ENCODE measurements around the gene ARHGAP4. TPM values are rescaled to one million over a fixed set of nuclear protein-coding genes. Genes with fewer than 3 reads are reported as not detected.
A peak's percentile ranks its signal among the peaks of the same experiment; 100 is the strongest.

ARHGAP4 gene
- total RNA-seq, 4 donors from 2014 or later: 10.9 to 26.0 (median 18.1) TPM

- no peaks in the 10 kb centered on the region for H3K9me3 ChIP-seq
- no peak overlapping the region for H3K4me3 ChIP-seq
- no peaks in the 10 kb centered on the region for H3K27me3 ChIP-seq
- H3K4me1 ChIP-seq: peaks cover 0 to 50% (median 0%) of the 10 kb centered on the region in 3 donors
- peaks cover 0 to 91% of the 10 kb centered on the region in 2 donors for H3K36me3 ChIP-seq
- no CpG with 5 or more reads among the region's 12 CpGs for WGBS, 2 donors (ENCODE audit: low coverage in 1 of 2)
- ATAC-seq: no peak
- peak overlapping the region in 3 of 4 donors; percentile 48 to 89 (median 86) for H3K27ac ChIP-seq
- TF ChIP-seq EP300 (IDR thresholded peaks at IDR 0.05) (no peak), POLR2AphosphoS5 (IDR thresholded peaks at IDR 0.05) (no peak), CTCF (IDR thresholded peaks at IDR 0.05) (no peak), POLR2A (IDR thresholded peaks at IDR 0.05) (no peak)
Observed at GRCh38 chrX:153955228-153955732, 29.2 kb upstream of the ARHGAP4 start.

DNA sequence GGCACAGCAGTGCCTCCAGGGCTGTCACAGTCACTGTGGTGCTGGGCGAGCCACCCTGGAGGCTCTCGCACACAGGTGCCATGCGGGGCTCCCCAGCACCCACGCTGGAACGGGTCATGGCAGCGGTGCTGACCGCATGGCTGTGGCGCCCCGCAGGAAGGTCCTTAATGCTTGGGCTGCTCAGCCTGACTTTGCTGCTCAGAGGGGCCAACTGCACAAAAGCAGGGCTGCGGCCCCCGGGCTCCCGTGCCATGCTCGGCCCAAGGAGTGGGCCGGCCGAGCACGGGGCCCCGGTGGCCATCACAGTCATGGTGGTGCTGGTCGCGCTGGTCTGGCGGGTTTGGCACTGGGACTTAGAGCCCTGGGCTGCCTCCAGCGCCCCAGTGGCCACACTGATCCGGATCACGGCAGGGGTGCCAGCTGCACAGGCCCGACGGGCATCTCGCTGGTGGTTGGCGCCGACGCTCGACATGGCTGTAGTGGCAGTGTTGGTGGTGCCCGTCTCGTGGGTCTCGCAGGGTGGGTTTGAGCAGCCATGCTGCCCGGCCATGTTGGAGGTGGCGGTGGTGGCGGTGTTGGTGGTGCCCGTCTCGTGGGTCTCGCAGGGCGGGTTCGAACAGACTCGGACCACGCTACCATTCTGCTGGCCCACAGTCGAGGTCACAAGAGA lies 28.6 kb upstream of the ARHGAP4 start:
- H3K36me3 ChIP-seq: peaks cover 0 to 91% of the 10 kb centered on the region in 2 donors
- H3K4me1 ChIP-seq: peaks cover 0 to 56% (median 0%) of the 10 kb centered on the region in 3 donors
- no peaks in the 10 kb centered on the region for H3K27me3 ChIP-seq
- H3K4me3 ChIP-seq: peak overlapping the region in 1 of 2 donors; percentile 44
- H3K27ac ChIP-seq: peak overlapping the region; percentile 83 to 90 (median 88)
- WGBS, 2 donors (ENCODE audit: low coverage in 1 of 2): no CpG with 5 or more reads among the region's 44 CpGs
- no peaks in the 10 kb centered on the region for H3K9me3 ChIP-seq
- ATAC-seq: no peak
- TF ChIP-seq CTCF (IDR thresholded peaks at IDR 0.05) (no peak), POLR2AphosphoS5 (IDR thresholded peaks at IDR 0.05) (no peak), POLR2A (IDR thresholded peaks at IDR 0.05) (no peak), EP300 (IDR thresholded peaks at IDR 0.05) (no peak)

DNA sequence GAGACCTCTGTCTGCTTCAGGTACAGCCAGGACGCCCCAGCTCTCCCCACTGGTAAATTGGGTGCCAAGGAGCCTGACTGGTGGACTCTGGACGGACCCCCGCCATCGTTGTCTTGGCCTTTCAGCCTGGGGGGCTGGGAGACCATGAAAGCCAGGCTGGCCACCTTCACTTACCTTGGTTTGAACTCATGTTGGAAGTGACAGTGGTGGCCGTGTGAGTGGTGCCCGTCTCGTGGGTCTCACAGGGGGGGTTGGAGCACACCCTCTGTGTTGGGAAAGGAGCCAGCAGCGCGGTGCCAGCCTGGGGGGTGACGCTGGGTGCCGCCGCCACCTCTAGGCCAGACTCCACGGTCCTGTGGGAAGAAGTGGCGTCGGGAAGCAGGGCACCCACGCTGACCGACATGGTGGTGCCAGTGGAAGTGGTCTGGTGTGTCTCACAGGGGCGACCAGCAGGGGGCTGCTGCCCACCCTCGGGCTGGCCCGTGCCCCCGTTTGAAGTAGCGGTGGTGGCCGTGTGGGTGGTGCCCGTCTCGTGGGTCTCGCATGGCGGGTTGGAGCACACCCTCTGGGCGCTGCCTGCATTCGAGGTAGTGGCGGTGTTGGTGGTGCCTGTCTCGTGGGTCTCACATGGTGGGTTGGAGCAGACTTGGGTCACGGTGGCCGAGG lies 28.0 kb upstream of the ARHGAP4 start:
- Histone ChIP-seq H3K4me3 (peak overlapping the region; percentile 23 to 44), H3K27ac (peak overlapping the region; percentile 83 to 90 (median 88)), H3K27me3 (no peaks in the 10 kb centered on the region), H3K9me3 (no peaks in the 10 kb centered on the region), H3K4me1 (peaks cover 0 to 63% (median 0%) of the 10 kb centered on the region in 3 donors), H3K36me3 (peaks cover 0 to 91% of the 10 kb centered on the region in 2 donors)
- no peak for ATAC-seq
- TF ChIP-seq POLR2AphosphoS5 (IDR thresholded peaks at IDR 0.05) (no peak), CTCF (IDR thresholded peaks at IDR 0.05) (peak in 1 of 4 experiments; percentile 3), POLR2A (IDR thresholded peaks at IDR 0.05) (no peak), EP300 (IDR thresholded peaks at IDR 0.05) (no peak)
- WGBS, 2 donors (ENCODE audit: low coverage in 1 of 2): 45% methylated on average over 7 of the region's 33 CpGs; no CpG with 5 or more reads in 1 of the 2 donors

DNA sequence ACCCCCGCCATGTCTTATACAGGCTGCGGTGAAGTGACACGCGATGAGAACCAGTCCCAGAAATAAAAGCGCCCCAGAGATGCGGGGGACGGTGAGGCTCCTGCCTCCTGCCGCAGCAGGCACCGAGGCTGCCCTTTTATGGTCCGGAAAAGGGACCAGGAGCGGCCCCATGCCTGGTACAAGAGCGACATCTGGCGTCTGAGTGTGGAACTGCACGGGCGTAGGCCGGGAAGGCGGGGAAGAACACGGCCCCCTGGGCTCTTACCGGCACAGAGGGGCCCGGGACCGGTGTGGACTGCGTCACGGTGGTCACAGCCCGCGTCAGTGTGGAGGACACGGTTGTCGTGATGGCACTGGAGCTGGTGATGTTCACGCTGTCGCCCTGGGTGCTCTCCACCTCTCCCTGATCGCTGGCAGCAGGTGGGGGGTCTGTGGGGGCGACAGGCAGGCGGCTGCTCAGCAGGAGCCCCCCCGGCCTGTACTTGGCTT lies 27.3 kb upstream of the ARHGAP4 start:
- peak; percentile 81 for ATAC-seq
- WGBS, 2 donors (ENCODE audit: low coverage in 1 of 2): 50% methylated on average over 2 of the region's 33 CpGs; no CpG with 5 or more reads in 1 of the 2 donors
- H3K4me3 ChIP-seq: peak overlapping the region; percentile 23 to 44
- peak overlapping the region; percentile 83 to 90 (median 88) for H3K27ac ChIP-seq
- H3K36me3 ChIP-seq: peaks cover 0 to 84% of the 10 kb centered on the region in 2 donors
- no peak for TF ChIP-seq EP300 (IDR thresholded peaks at IDR 0.05)
- peak in 1 of 2 donors; percentile 21 for TF ChIP-seq POLR2A (IDR thresholded peaks at IDR 0.05)
- peak in 3 of 4 experiments; percentile 95 to 98 (median 97) for TF ChIP-seq CTCF (IDR thresholded peaks at IDR 0.05)
- peak; percentile 53 for TF ChIP-seq POLR2AphosphoS5 (IDR thresholded peaks at IDR 0.05)
- H3K9me3 ChIP-seq: no peaks in the 10 kb centered on the region
- H3K27me3 ChIP-seq: no peaks in the 10 kb centered on the region
- H3K4me1 ChIP-seq: peaks cover 0 to 69% (median 0%) of the 10 kb centered on the region in 3 donors
